MCF 10A (cell line): ENCODE measurements around the gene MEX3D. TPM values are rescaled to one million over a fixed set of nuclear protein-coding genes. Genes with fewer than 3 reads are reported as not detected.

Experiments
- BruUV-seq: library from RNA; stranded (reverse); fragments of 400-500 nt; replicated peaks from 2 replicates; lab custom pipeline; 2021; lab: Mats Ljungman, UMichigan
- CTCF ChIA-PET: fragments of 300-600 bp; sonication (Branson Sonifier 250); formaldehyde crosslinking; extraction: SDS; loops from one replicate; lab custom pipeline; 2021; ENCODE audit warnings: antibody characterized with exemption, inconsistent platforms; lab: Yijun Ruan, JAX
- POLR2A ChIA-PET: fragments of 300-600, 350-650 bp; sonication (Branson Sonifier 250); formaldehyde crosslinking; extraction: SDS; loops from one replicate; lab custom pipeline; 2020; ENCODE audit warnings: antibody characterized with exemption, inconsistent platforms; lab: Yijun Ruan, JAX
- DNase-seq: peaks from one replicate; pipeline ENCODE4 v3.0.0-alpha.2; 2018; ENCODE audit not compliant: unreplicated experiment
- H3K27ac Mint-ChIP-seq: one replicate; pipeline ENCODE4 v1.8.0; 2022; ENCODE audit warnings: mild to moderate bottlenecking, low read depth, mixed read lengths; ENCODE audit not compliant: unreplicated experiment
- H3K27me3 Mint-ChIP-seq: one replicate; pipeline ENCODE4 v1.8.0; 2022; ENCODE audit warnings: mixed read lengths; ENCODE audit not compliant: insufficient read depth, unreplicated experiment
- H3K36me3 Mint-ChIP-seq: one replicate; pipeline ENCODE4 v1.8.0; 2022; ENCODE audit warnings: mild to moderate bottlenecking, moderate library complexity, mixed read lengths; ENCODE audit not compliant: insufficient read depth, unreplicated experiment
- H3K4me1 Mint-ChIP-seq: one replicate; pipeline ENCODE4 v1.8.0; 2022; ENCODE audit warnings: mixed read lengths; ENCODE audit not compliant: insufficient read depth, unreplicated experiment
- H3K4me3 Mint-ChIP-seq: one replicate; pipeline ENCODE4 v1.8.0; 2022; ENCODE audit warnings: mild to moderate bottlenecking, moderate library complexity, mixed read lengths; ENCODE audit not compliant: unreplicated experiment
- H3K9me3 Mint-ChIP-seq: one replicate; pipeline ENCODE4 v1.8.0; 2022; ENCODE audit warnings: mixed read lengths; ENCODE audit not compliant: unreplicated experiment
- intact Hi-C: fragments of 100-400 bp; cut with micrococcal nuclease; formaldehyde crosslinking; loops from 2 replicates; pipeline ENCODE4 v1.14.1; 2022
- total RNA-seq: library from RNA; stranded (reverse); gene quantifications from 2 replicates; pipeline ENCODE4 v1.2.3, GENCODE V29; 2022
- TF ChIP-seq, protein P1 (sequence below): fragments of 200-600 bp; IDR thresholded peaks from one replicate; pipeline ENCODE4 v1.8.0; 2022; ENCODE audit warnings: antibody characterized with exemption, mild to moderate bottlenecking; ENCODE audit not compliant: unreplicated experiment

Gene MEX3D
- total RNA-seq, 1 experiment from 2014 or later: 20.0 TPM

DNA sequence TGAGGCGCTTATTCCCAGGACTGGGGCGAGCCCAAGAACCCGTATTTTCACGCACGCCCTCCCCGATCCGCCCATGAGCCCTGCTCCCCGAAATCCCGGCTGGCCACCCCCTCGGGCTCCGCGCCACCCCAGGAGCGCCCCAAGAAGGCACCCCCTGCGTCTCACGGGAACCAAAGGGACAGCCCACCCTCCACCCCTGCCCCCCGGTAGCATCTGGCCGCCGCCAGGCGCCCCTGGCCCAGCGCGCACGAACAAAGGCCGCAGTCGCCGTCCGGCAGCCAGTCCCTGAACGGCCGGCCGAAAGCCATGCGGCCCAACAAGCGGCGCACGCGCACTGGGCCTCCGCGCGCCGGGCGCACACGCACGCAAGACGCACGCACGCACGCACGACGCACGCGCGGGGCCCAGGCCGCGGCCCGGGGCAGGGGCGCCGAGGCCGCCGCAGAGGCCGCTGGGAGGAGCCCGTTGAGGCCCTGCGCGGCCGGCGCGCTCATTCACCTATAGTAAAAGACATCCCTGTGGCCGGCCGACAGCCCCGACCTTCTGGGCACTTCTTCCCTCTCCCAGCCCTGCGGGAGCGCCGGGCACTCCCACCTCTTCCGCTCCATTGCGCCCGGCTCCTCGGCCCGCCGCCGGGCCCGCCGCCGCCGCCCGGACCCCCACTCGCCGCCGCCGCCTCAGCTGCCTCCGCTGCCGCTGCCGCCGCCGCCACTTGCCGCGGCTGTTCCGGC is 24.1 kb upstream of the MEX3D start:
- TF ChIP-seq, protein P1, sequence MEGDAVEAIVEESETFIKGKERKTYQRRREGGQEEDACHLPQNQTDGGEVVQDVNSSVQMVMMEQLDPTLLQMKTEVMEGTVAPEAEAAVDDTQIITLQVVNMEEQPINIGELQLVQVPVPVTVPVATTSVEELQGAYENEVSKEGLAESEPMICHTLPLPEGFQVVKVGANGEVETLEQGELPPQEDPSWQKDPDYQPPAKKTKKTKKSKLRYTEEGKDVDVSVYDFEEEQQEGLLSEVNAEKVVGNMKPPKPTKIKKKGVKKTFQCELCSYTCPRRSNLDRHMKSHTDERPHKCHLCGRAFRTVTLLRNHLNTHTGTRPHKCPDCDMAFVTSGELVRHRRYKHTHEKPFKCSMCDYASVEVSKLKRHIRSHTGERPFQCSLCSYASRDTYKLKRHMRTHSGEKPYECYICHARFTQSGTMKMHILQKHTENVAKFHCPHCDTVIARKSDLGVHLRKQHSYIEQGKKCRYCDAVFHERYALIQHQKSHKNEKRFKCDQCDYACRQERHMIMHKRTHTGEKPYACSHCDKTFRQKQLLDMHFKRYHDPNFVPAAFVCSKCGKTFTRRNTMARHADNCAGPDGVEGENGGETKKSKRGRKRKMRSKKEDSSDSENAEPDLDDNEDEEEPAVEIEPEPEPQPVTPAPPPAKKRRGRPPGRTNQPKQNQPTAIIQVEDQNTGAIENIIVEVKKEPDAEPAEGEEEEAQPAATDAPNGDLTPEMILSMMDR: no peak
- peaks cover 42% of the 10 kb centered on the region for H3K36me3 Mint-ChIP-seq
- ChIA-PET POLR2A (interaction anchor here (0.6 to 6.3 kb wide), 12 partner anchors 12 to 181 kb away, joined by 3 to 105 read pairs (median 5); partner anchors contain the start of genes TCF3 and UQCR11), CTCF (interaction anchor here (1.2 kb wide), 1 partner anchor 46 kb away, joined by 3 read pairs; no protein-coding TSS in a partner anchor)
- DNase-seq: peak; percentile 91
- intact Hi-C loops: no loop called here
- BruUV-seq: no TSS peak
- H3K4me3 Mint-ChIP-seq: peak overlapping the region; percentile 83
- H3K9me3 Mint-ChIP-seq: no peaks in the 10 kb centered on the region
- peak overlapping the region; percentile 94 for H3K27ac Mint-ChIP-seq
- no peaks in the 10 kb centered on the region for H3K27me3 Mint-ChIP-seq
- peaks cover 19% of the 10 kb centered on the region for H3K4me1 Mint-ChIP-seq

- intact Hi-C loops: no loop called here
- H3K27ac Mint-ChIP-seq: peak overlapping the region; percentile 94
- peaks cover 19% of the 10 kb centered on the region for H3K4me1 Mint-ChIP-seq
- no peaks in the 10 kb centered on the region for H3K9me3 Mint-ChIP-seq
- H3K36me3 Mint-ChIP-seq: peaks cover 35% of the 10 kb centered on the region
- no peaks in the 10 kb centered on the region for H3K27me3 Mint-ChIP-seq
- ChIA-PET CTCF (interaction anchor here (0.5 to 2.5 kb wide), 10 partner anchors 9 to 350 kb away, joined by 3 to 18 read pairs (median 3); no protein-coding TSS in a partner anchor), POLR2A (interaction anchor here (0.6 to 6.3 kb wide), 16 partner anchors 10 to 285 kb away, joined by 3 to 105 read pairs (median 4); partner anchors contain the start of genes REEP6, TCF3 and UQCR11)
- TF ChIP-seq, protein P1: no peak
- no peak for DNase-seq
- TSS peak; percentile 76 for BruUV-seq
- peak overlapping the region; percentile 83 for H3K4me3 Mint-ChIP-seq
These were observed 23.4 kb upstream of the MEX3D start for GRCh38 chr19:1591421-1592023.

DNA sequence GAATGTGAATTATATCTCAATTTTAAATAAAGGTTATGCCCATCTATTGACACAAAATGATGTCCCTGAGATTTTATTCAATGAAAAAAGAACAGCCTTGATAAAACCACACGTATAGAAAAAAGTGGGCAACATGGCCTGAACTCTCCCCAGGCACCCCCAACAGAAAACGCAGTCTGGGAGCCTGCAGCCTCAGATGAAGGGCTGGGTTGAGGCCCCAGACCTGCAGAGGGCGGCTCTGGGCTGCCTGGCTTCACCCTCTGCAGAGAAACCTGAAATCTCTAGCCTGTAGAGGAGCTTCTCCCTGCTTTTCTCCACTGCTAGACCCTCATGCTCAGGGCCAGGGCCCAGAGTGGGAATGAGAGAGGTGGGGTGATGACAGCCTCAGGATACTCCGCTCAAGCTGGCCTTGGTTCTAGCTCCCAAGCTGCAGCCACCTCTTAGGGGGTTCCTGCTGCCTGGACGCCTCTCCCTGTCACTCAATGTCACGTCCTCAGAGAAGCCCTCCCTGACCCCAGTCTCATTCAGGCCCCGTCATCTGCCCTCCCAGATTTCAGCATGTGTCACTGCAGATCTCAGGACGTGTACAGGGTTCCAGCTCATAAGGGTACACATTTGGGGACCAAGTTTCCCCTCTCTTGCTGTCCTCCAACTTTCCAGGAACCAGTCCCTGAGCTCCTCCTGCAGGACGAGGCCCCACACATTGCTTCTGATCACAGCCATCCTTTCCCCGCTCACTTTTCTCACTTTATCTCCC is 22.7 kb upstream of the MEX3D start:
- peak overlapping the region; percentile 94 for H3K27ac Mint-ChIP-seq
- peak overlapping the region; percentile 83 for H3K4me3 Mint-ChIP-seq

More for the DNA sequence above, 22.7 kb upstream of the MEX3D start:
- peak; percentile 45 for DNase-seq
- intact Hi-C loops: no loop called here
- Mint-ChIP-seq H3K36me3 (peaks cover 29% of the 10 kb centered on the region), H3K4me1 (peaks cover 19% of the 10 kb centered on the region), H3K9me3 (no peaks in the 10 kb centered on the region), H3K27me3 (no peaks in the 10 kb centered on the region)
- ChIA-PET CTCF (interaction anchor here (0.5 to 2.5 kb wide), 13 partner anchors 8 to 351 kb away, joined by 3 to 18 read pairs (median 3); no protein-coding TSS in a partner anchor), POLR2A (interaction anchor here (0.6 to 6.3 kb wide), 19 partner anchors 9 to 953 kb away, joined by 3 to 105 read pairs (median 3); partner anchors contain the start of genes REEP6, TCF3 and UQCR11)
- TF ChIP-seq, protein P1: peak; percentile 16
- no TSS peak for BruUV-seq
